Keratinocyte (primary cell): Measurements from ENCODE around the gene NUP43. TPM values are rescaled to one million over a fixed set of nuclear protein-coding genes. Genes with fewer than 3 reads are reported as not detected.

Experiments used
- DNase-seq: peaks from one replicate; pipeline ENCODE4 v3.0.0-alpha.2; 2011; ENCODE audit warnings: low read depth, missing footprints, low spot score
- FAIRE-seq: peaks from 2 replicates; lab custom pipeline; 2011; peaks lifted over from hg19 to GRCh38; lab: Jason Lieb, UNC
- H2AFZ ChIP-seq: 2 replicates; pipeline ENCODE4 v1.6.0; 2012; ENCODE audit warnings: low read length, control low read depth, inconsistent platforms; ENCODE audit not compliant: control insufficient read depth
- H3K27ac ChIP-seq: 2 replicates; pipeline ENCODE4 v1.5.1; 2011; ENCODE audit warnings: low read length; ENCODE audit not compliant: control insufficient read depth, insufficient read depth
- H3K27me3 ChIP-seq: 3 replicates; pipeline ENCODE4 v1.6.0; 2011; ENCODE audit warnings: low read length; ENCODE audit not compliant: control insufficient read depth, insufficient read depth; ENCODE audit errors: extremely low read depth
- H3K36me3 ChIP-seq, 2 experiments: 2 replicates in 1 of 2; 3 replicates in 1 of 2; pipeline ENCODE4 v1.5.1; 2011; ENCODE audit warnings: low read length in 2 of 2, mild to moderate bottlenecking in 1 of 2; ENCODE audit not compliant: control insufficient read depth in 2 of 2, insufficient read depth in 2 of 2; ENCODE audit errors: extremely low read depth in 1 of 2
- H3K4me1 ChIP-seq: 3 replicates; pipeline ENCODE4 v1.5.1; 2011; ENCODE audit warnings: low read length; ENCODE audit not compliant: control insufficient read depth, insufficient read depth; ENCODE audit errors: extremely low read depth
- H3K4me2 ChIP-seq: 3 replicates; pipeline ENCODE4 v1.6.0; 2011; ENCODE audit warnings: low read depth, low read length; ENCODE audit not compliant: control insufficient read depth, insufficient read depth; ENCODE audit errors: extremely low read depth
- H3K4me3 ChIP-seq, 3 experiments: fragments of 200-600 bp in 1 of 3; sonication (generic) in 1 of 3; 2 replicates in 2 of 3; 3 replicates in 1 of 3; pipeline ENCODE4 v1.5.1; 2011 to 2016; ENCODE audit warnings: low read length in 3 of 3, mild to moderate bottlenecking in 3 of 3, control low read depth in 2 of 3, inconsistent platforms in 1 of 3, low read depth in 1 of 3, mixed read lengths in 1 of 3, mixed run types in 1 of 3, moderate library complexity in 1 of 3; ENCODE audit not compliant: control insufficient read depth in 2 of 3, insufficient read depth in 2 of 3; ENCODE audit errors: extremely low read depth in 1 of 3
- H3K79me2 ChIP-seq: 2 replicates; pipeline ENCODE4 v1.6.0; 2012; ENCODE audit warnings: low read length; ENCODE audit not compliant: control insufficient read depth, insufficient read depth
- H3K9ac ChIP-seq: 3 replicates; pipeline ENCODE4 v1.6.0; 2011; ENCODE audit warnings: low read length; ENCODE audit not compliant: control insufficient read depth, insufficient read depth; ENCODE audit errors: extremely low read depth
- H3K9me1 ChIP-seq: 3 replicates; pipeline ENCODE4 v1.6.0; 2011; ENCODE audit warnings: low read length; ENCODE audit not compliant: control insufficient read depth, insufficient read depth; ENCODE audit errors: extremely low read depth
- H3K9me3 ChIP-seq: 2 replicates; pipeline ENCODE4 v1.5.1; 2012; ENCODE audit warnings: low read depth, low read length; ENCODE audit not compliant: control insufficient read depth
- H4K20me1 ChIP-seq: 3 replicates; pipeline ENCODE4 v1.6.0; 2011; ENCODE audit warnings: low read length; ENCODE audit not compliant: control insufficient read depth, insufficient read depth; ENCODE audit errors: extremely low read depth
- CTCF ChIP-seq, 3 experiments: IDR thresholded peaks in 1 of 3; conservative IDR thresholded peaks in 1 of 3; optimal IDR thresholded peaks in 1 of 3; 2 replicates in 2 of 3; 3 replicates in 1 of 3; pipeline versions ENCODE3 to v1.5.1; 2011; ENCODE audit warnings: low read length in 3 of 3, mild to moderate bottlenecking in 3 of 3, moderate library complexity in 2 of 3, control low read depth in 1 of 3, inconsistent platforms in 1 of 3; ENCODE audit not compliant: insufficient read depth in 2 of 3; ENCODE audit errors: extremely low read depth in 1 of 3
- EZH2 ChIP-seq: IDR thresholded peaks from one replicate; pipeline ENCODE4 v1.6.1; 2012; ENCODE audit warnings: inconsistent platforms, mild to moderate bottlenecking, low read length, moderate library complexity
- dilution Hi-C: fragments of 300-500 bp; cut with MboI; formaldehyde crosslinking; loops from one replicate; pipeline ENCODE4 v1.7.0; 2020; ENCODE audit warnings: low sequenced_read_pairs; ENCODE audit not compliant: extremely low pct_ligation_motif_present
- polyA plus RNA-seq, 5 experiments: library from polyadenylated mRNA; depleted of rRNA in 3 of 5; stranded (reverse) in 3 of 5; stranded (forward) in 1 of 5; unstranded in 1 of 5; fragments of >200 nt; gene quantifications; 1 replicate in 1 of 5; 2 replicates in 3 of 5; 3 replicates in 1 of 5; pipeline versions ENCODE4 v1.2.1 to v1.2.3, GENCODE V29; 2011 to 2012; ENCODE audit warnings: missing spikeins in 2 of 5, low read depth in 1 of 5, low replicate concordance in 1 of 5

NUP43 gene
- polyA plus RNA-seq, 1 donor (not counting 4 experiments of a cell fraction or from before 2014, with no cell fraction given) = 33.8 TPM

- no peak for TF ChIP-seq CTCF (optimal IDR thresholded peaks at IDR 0.05 in 1 of 3, IDR thresholded peaks at IDR 0.05 in 1 of 3, conservative IDR thresholded peaks at IDR 0.05 in 1 of 3; ENCODE audit: extremely low read depth in 1 of 3, insufficient read depth in 2 of 3, low read length in 3 of 3)
- TF ChIP-seq EZH2 = no peak
- DNase-seq = no peak
- H3K4me1 ChIP-seq = peaks cover 11% of the 10 kb centered on the region
- no peaks in the 10 kb centered on the region for H3K9me1 ChIP-seq
- H4K20me1 ChIP-seq = no peaks in the 10 kb centered on the region
- peak overlapping the region; percentile 87 for H2AFZ ChIP-seq
- H3K36me3 ChIP-seq = no peaks in the 10 kb centered on the region
- no peak for FAIRE-seq
- H3K27ac ChIP-seq = peak overlapping the region; percentile 95
- H3K4me3 ChIP-seq = peak overlapping the region; percentile 72 to 99 (median 78)
- no peaks in the 10 kb centered on the region for H3K27me3 ChIP-seq
- no peaks in the 10 kb centered on the region for H3K9me3 ChIP-seq
- peak overlapping the region; percentile 98 for H3K9ac ChIP-seq
- dilution Hi-C loops = no loop called here
- peak overlapping the region; percentile 99 for H3K4me2 ChIP-seq
- peaks cover 62% of the 10 kb centered on the region for H3K79me2 ChIP-seq
These were observed 29.1 kb downstream of the NUP43 start for GRCh38 chr6:149717255-149717587.

GRCh38 chr6:149716181-149716963 is 30.0 kb downstream of the NUP43 start:
- Histone ChIP-seq H3K27ac (peak overlapping the region; percentile 95), H3K9ac (peak overlapping the region; percentile 98), H3K4me1 (peaks cover 11% of the 10 kb centered on the region), H3K4me2 (peak overlapping the region; percentile 99), H4K20me1 (no peaks in the 10 kb centered on the region), H3K27me3 (no peaks in the 10 kb centered on the region), H3K36me3 (no peaks in the 10 kb centered on the region), H3K9me1 (no peaks in the 10 kb centered on the region), H3K79me2 (peaks cover 70% of the 10 kb centered on the region), H3K4me3 (peak overlapping the region; percentile 72 to 99 (median 78)), H2AFZ (no peak overlapping the region), H3K9me3 (no peaks in the 10 kb centered on the region)
- dilution Hi-C loops = no loop called here
- TF ChIP-seq CTCF (optimal IDR thresholded peaks at IDR 0.05 in 1 of 3, IDR thresholded peaks at IDR 0.05 in 1 of 3, conservative IDR thresholded peaks at IDR 0.05 in 1 of 3; ENCODE audit: extremely low read depth in 1 of 3, insufficient read depth in 2 of 3, low read length in 3 of 3) = no peak
- TF ChIP-seq EZH2 = no peak
- DNase-seq (no peak), FAIRE-seq (no peak)
